Skeletal muscle satellite cell (primary cell): ENCODE measurements around the gene ROPN1L.

Experiments
- H3K27me3 ChIP-seq: 2 replicates; pipeline ENCODE4 v1.7.0; 2013; ENCODE audit warnings: low read length; ENCODE audit not compliant: control insufficient read depth, insufficient read depth
- H3K36me3 ChIP-seq: 2 replicates; pipeline ENCODE4 v1.7.0; 2013; ENCODE audit warnings: mild to moderate bottlenecking, control low read depth, low read length; ENCODE audit not compliant: insufficient read depth
- H3K4me1 ChIP-seq: 2 replicates; pipeline ENCODE4 v1.7.0; 2013; ENCODE audit warnings: low read length; ENCODE audit not compliant: control insufficient read depth, insufficient read depth
- H3K4me2 ChIP-seq: 2 replicates; pipeline ENCODE4 v1.7.0; 2013; ENCODE audit warnings: mild to moderate bottlenecking, low read length
- H3K4me3 ChIP-seq: 2 replicates; pipeline ENCODE4 v1.7.0; 2013; ENCODE audit warnings: low read length
- H3K9ac ChIP-seq: 2 replicates; pipeline ENCODE4 v1.7.0; 2013; ENCODE audit warnings: mild to moderate bottlenecking, low read depth, low read length, moderate library complexity
- H3K9me3 ChIP-seq: replicated peaks from 2 replicates; pipeline ENCODE4 v1.7.0; 2013; ENCODE audit warnings: mild to moderate bottlenecking, control low read depth, low read length

The ROPN1L gene

DNA sequence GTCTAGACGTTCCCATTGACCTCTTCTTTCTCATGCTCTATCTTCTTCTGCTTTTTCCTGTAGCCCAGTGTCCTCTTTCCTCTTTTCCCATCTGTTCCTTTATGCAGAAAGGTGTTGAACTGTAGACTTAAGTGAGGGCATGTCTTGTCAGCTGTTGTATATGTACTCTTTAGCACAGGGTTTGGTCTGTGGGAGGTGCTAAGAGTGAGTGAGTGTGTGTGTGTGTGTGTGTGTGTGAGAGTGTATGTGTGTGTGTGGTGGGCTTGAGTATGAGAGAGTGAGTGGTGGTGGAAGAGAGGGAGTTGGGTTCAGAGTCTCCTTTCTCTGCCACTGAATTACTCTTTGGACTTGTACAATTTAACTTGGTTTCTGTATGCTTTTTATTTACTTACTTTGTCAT lies 10.3 kb upstream of the ROPN1L start:
- Histone ChIP-seq H3K9me3 (no peaks in the 10 kb centered on the region), H3K36me3 (peaks cover 59% of the 10 kb centered on the region), H3K9ac (no peak overlapping the region), H3K4me3 (no peak overlapping the region), H3K4me1 (peaks cover 5% of the 10 kb centered on the region), H3K4me2 (no peak overlapping the region), H3K27me3 (no peaks in the 10 kb centered on the region)

DNA sequence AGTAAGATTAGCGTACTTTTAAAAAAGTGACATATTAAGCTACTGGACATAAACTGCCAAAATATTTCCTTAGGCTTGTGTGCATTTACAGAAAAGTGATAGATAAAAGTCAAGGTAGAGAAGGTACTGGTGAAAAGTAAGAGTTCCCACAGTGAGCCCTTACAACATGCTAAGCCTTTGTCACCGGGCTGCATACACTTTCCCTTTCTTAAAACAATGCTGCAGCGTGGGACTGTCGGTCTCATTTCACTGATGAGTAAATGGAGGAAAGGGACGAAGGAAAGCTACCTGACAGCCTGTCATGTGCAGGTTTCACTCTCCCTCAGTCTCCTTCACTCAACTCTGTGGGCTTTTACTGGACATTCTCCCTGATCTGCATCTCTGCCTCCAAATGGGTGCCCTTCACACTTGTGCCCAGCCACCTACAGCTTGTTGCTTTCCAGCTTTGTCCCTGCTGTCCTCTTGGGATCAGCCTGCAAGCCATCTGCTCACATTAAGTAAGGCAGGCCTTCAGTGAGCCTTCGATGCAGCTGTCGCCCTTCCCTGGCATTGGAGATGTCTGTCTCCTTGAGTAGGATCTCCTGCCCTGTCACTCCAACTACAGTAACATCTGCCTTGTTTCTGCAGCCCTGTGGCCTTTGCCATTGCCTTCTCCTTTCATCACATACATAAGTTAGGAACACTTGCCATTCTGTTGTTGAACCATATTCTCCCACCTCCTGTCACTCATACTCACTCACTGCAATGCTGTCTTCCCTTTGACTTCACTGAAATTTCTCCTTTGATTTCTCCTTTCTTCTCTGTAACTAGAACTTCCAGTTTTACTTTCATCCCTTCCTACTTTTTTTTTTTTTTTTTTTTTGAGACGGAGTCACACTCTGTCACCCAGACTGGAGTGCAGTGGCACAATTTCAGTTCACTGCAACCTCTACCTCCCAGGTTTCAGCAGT lies 9.3 kb upstream of the ROPN1L start:
- peaks cover 5% of the 10 kb centered on the region for H3K4me1 ChIP-seq
- H3K9ac ChIP-seq, result no peak overlapping the region
- H3K4me2 ChIP-seq, result no peak overlapping the region
- no peak overlapping the region for H3K4me3 ChIP-seq
- H3K9me3 ChIP-seq, result no peaks in the 10 kb centered on the region
- H3K36me3 ChIP-seq, result peaks cover 52% of the 10 kb centered on the region
- no peaks in the 10 kb centered on the region for H3K27me3 ChIP-seq

DNA sequence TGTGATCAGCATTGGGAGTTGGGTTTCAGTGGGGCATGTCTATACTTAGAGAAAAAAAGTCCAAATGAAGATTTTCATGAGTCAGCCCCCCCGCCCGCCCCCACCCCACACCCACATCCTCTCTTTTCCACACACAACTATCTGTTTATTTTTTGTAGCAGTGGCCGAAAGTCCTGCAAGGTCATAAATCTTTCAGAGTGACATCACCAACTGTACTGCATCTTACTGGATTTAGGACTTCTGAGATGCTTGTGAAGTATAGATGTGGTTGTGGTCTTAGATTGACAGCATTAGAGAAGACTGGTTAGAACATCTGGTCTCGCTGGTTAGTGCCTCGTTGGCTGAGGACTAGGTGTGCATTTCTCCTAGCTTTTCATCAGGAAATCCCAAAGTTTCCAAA lies 7.3 kb upstream of the ROPN1L start:
- Histone ChIP-seq H3K4me3 (no peak overlapping the region), H3K4me1 (peaks cover 5% of the 10 kb centered on the region), H3K27me3 (no peaks in the 10 kb centered on the region), H3K9me3 (no peaks in the 10 kb centered on the region), H3K9ac (no peak overlapping the region), H3K4me2 (no peak overlapping the region), H3K36me3 (peaks cover 54% of the 10 kb centered on the region)

DNA sequence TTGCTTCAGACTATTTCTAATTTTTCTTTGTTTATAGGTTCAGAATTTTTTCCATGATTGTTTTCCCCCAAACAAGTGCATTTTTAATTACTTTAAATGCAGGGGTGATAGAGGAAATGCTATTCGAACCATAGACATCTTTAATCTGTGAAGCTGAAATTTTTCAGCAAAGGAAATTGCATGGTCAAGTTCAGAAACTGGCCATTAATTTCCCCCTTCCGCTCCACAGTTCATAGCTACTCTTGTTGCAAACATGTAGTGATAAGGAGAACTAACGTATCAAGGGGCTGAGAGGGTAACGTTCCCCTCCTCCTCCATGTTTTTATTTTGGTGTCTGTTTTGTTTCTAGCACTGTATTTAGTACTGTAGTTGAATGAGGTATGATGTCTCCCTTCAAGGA lies 3.4 kb upstream of the ROPN1L start:
- Histone ChIP-seq H3K4me1 (peaks cover 23% of the 10 kb centered on the region), H3K27me3 (no peaks in the 10 kb centered on the region), H3K4me3 (no peak overlapping the region), H3K9me3 (no peaks in the 10 kb centered on the region), H3K36me3 (peaks cover 25% of the 10 kb centered on the region), H3K9ac (no peak overlapping the region), H3K4me2 (no peak overlapping the region)

GRCh38 chr5:10439692-10440091 lies 2.0 kb upstream of the ROPN1L start:
- Histone ChIP-seq H3K9me3 (no peaks in the 10 kb centered on the region), H3K27me3 (no peaks in the 10 kb centered on the region), H3K36me3 (peaks cover 16% of the 10 kb centered on the region), H3K4me2 (no peak overlapping the region), H3K4me3 (no peak overlapping the region), H3K9ac (no peak overlapping the region), H3K4me1 (peaks cover 18% of the 10 kb centered on the region)

- Histone ChIP-seq H3K9me3 (no peaks in the 10 kb centered on the region), H3K4me1 (peaks cover 18% of the 10 kb centered on the region), H3K9ac (peak overlapping the region; percentile 73), H3K36me3 (peaks cover 16% of the 10 kb centered on the region), H3K4me2 (peak overlapping the region; percentile 92), H3K27me3 (no peaks in the 10 kb centered on the region), H3K4me3 (peak overlapping the region; percentile 75)
Measured at GRCh38 chr5:10440367-10440990, 1.2 kb upstream of the ROPN1L start.

DNA sequence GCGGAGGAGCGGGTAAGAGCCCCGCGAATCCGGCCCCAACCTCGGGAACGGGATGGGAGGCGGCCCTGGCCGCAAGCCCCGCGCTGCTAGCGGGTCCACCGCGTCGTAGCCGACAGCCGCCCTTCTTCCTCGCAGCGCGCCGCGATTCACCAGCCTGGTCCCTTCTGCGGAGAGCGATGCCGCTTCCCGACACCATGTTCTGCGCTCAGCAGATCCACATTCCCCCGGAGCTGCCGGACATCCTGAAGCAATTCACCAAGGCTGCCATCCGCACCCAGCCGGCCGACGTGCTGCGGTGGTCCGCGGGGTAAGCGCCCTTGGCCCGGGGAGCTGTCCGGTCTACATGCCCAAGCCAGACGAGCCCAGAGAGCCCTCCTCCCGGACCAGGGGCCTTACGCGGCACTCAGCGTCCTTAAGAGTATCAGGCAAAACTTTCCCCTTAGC lies 335 bp downstream of the ROPN1L start:
- peak overlapping the region; percentile 73 for H3K9ac ChIP-seq
- H3K27me3 ChIP-seq, result no peaks in the 10 kb centered on the region
- H3K4me1 ChIP-seq, result peaks cover 18% of the 10 kb centered on the region

DNA sequence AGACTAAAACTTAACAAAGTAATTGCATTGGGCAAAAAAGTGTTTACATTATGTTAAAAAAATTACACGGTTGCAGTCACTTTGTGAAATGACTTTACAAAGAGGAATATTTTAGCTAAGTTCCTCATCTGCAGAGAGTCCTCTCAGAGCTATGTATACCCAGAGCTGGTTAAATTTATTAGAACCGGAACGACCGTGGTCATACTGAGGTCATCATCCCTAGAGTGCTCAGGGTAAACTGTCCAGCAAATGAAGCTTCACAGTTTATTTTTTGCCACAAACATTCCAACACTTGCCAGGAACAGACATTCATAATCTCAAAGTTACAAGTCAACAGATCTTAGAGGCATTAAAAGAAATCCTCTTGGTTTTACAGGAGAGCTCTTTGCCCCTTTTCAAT lies 897 bp downstream of the ROPN1L start:
- H3K27me3 ChIP-seq, result no peaks in the 10 kb centered on the region
- no peaks in the 10 kb centered on the region for H3K9me3 ChIP-seq
- peaks cover 18% of the 10 kb centered on the region for H3K4me1 ChIP-seq
- H3K4me2 ChIP-seq, result peak overlapping the region; percentile 92
- H3K9ac ChIP-seq, result no peak overlapping the region
- peak overlapping the region; percentile 75 for H3K4me3 ChIP-seq
- H3K36me3 ChIP-seq, result peaks cover 13% of the 10 kb centered on the region

More for the DNA sequence above, 335 bp downstream of the ROPN1L start:
- peaks cover 16% of the 10 kb centered on the region for H3K36me3 ChIP-seq
- peak overlapping the region; percentile 75 for H3K4me3 ChIP-seq
- peak overlapping the region; percentile 92 for H3K4me2 ChIP-seq
- no peaks in the 10 kb centered on the region for H3K9me3 ChIP-seq

GRCh38 chr5:10445352-10445751 lies 3.7 kb downstream of the ROPN1L start:
- H3K4me3 ChIP-seq, result no peak overlapping the region
- peaks cover 18% of the 10 kb centered on the region for H3K4me1 ChIP-seq
- no peak overlapping the region for H3K9ac ChIP-seq

DNA sequence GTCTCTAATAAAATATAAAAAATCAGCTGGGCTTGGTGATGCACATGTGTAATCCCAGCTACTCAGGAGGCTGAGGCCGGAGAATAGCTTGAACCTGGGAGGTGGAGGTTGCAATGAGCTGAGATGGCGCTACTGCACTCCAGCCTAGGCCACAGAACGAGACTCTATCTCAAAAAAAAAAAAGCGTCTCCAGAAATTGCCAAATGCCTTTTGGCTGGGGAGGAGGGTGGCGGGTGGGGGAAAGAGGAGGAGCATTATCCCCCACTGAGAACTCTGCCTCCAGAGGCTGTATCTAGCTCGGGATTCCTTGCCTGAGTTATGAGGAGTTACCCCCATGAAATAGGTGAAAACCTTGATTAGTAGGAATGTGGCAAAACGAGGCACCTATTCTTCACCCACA lies 4.8 kb downstream of the ROPN1L start:
- Histone ChIP-seq H3K4me2 (no peak overlapping the region), H3K9me3 (no peaks in the 10 kb centered on the region), H3K27me3 (no peaks in the 10 kb centered on the region), H3K36me3 (no peaks in the 10 kb centered on the region), H3K4me3 (no peak overlapping the region), H3K4me1 (peaks cover 8% of the 10 kb centered on the region), H3K9ac (no peak overlapping the region)

More at GRCh38 chr5:10445352-10445751, 3.7 kb downstream of the ROPN1L start:
- H3K27me3 ChIP-seq, result no peaks in the 10 kb centered on the region
- H3K9me3 ChIP-seq, result no peaks in the 10 kb centered on the region
- H3K36me3 ChIP-seq, result no peaks in the 10 kb centered on the region
- H3K4me2 ChIP-seq, result no peak overlapping the region

- Histone ChIP-seq H3K27me3 (no peaks in the 10 kb centered on the region), H3K36me3 (no peaks in the 10 kb centered on the region), H3K4me1 (peaks cover 8% of the 10 kb centered on the region), H3K4me3 (no peak overlapping the region), H3K9ac (no peak overlapping the region), H3K4me2 (no peak overlapping the region), H3K9me3 (no peaks in the 10 kb centered on the region)
Measured at GRCh38 chr5:10447041-10447440, 5.4 kb downstream of the ROPN1L start.
